ENCODE results near the gene FN1.

Gene FN1

DNA sequence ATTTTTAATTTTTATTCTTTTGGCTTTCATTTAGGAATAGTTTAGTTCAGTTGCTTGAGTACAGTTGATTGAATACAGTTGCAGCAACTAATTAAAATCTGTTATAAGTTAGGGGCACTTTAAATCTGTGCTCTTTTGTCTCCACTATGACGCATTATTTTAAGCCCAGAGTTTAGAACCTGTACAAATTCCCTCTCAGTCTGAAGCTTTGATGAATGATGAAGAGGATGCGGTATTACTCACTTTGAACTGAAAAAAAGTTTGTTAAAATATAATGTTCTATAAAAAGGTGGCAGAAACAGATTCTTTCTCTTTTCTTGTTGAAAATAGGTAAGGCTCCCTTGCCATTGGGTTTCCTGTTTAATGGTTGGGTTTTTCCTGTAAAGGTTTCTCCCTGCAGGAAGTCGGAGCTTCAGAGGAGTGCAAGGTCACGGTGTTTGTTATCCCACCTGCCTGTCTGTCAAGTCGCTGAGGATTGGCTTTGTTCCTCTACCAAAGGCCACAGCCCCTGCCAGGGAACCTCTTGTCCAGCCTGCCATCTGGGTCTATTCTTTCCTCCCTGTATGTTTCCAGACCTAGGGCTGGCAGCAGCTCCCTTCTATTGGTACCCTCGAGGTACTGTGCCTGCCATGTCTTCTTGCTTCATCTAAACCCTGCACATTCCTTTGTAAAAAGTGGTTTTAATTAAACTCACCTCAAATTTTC, 43.8 kb upstream of the FN1 start:
- Histone ChIP-seq H3K36me3 (replicated peaks in 1 of 2; ENCODE audit: control insufficient read depth in 2 of 2, insufficient read depth in 2 of 2, low read length in 2 of 2) (no peaks in the 10 kb centered on the region), H2AK5ac (ENCODE audit: low read depth, low read length) (no peak overlapping the region), H3K4me1 (ENCODE audit: control insufficient read depth in 2 of 2, insufficient read depth in 1 of 2, low read depth in 1 of 2, low read length in 2 of 2) (peaks cover 2 to 15% of the 10 kb centered on the region in 2 donors), H3K4ac (ENCODE audit: low read length) (no peak overlapping the region), H3K9ac (ENCODE audit: low read depth, low read length, poor library complexity) (no peak overlapping the region), H4K91ac (ENCODE audit: low read depth, low read length, poor library complexity) (no peak overlapping the region), H3K9me3 (replicated peaks in 1 of 2; ENCODE audit: control insufficient read depth in 2 of 2, insufficient read depth in 1 of 2, low read depth in 1 of 2, low read length in 2 of 2) (no peaks in the 10 kb centered on the region), H2BK15ac (ENCODE audit: low read length) (no peak overlapping the region), H2BK12ac (ENCODE audit: low read length) (no peak overlapping the region), H3K14ac (ENCODE audit: low read length) (no peak overlapping the region), H3K79me1 (ENCODE audit: low read depth, low read length) (no peaks in the 10 kb centered on the region), H2BK120ac (ENCODE audit: low read depth, low read length) (no peak overlapping the region), H4K8ac (ENCODE audit: low read depth, low read length) (no peak overlapping the region), H2AFZ (ENCODE audit: low read length) (no peak overlapping the region), H3K4me3 (ENCODE audit: low read length in 2 of 2) (no peak overlapping the region), H3K23ac (ENCODE audit: low read depth, low read length, poor library complexity) (no peak overlapping the region), H2BK5ac (ENCODE audit: low read length) (no peak overlapping the region), H3K27ac (replicated peaks; ENCODE audit: low read length) (no peak overlapping the region), H3K18ac (ENCODE audit: low read length) (no peak overlapping the region), H3K4me2 (ENCODE audit: insufficient read depth, low read length, poor library complexity, severe bottlenecking) (no peak overlapping the region), H3K27me3 (ENCODE audit: control insufficient read depth in 3 of 3, insufficient read depth in 3 of 3, low read depth in 1 of 3, low read length in 3 of 3) (no peaks in the 10 kb centered on the region)
- no CpG with 5 or more reads among the region's 6 CpGs for WGBS, 2 donors (ENCODE audit: extremely low coverage in 2 of 2, insufficient read length in 2 of 2, insufficient replicate concordance in 1 of 2)
- DNase-seq (ENCODE audit: low spot score), result no peak

DNA sequence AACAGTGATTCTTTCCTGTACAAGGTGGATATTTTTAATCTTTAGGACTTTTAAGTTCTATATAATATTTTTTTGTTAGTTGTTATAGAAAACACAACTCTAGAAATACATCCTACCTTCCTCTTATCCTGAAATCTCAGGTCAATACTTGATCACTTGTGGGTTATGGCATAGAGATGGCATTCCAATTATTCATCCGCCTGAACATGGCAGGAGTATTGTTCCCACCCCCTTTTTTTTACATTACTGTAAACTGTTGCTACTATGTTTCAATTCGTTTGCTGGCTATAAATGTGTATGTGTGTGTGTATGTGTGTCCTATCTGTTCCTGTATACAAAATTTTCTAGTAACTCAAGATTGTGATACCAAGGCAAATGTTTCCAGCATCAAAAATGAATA, 43.3 kb upstream of the FN1 start:
- Histone ChIP-seq H2BK15ac (ENCODE audit: low read length) (no peak overlapping the region), H2AFZ (ENCODE audit: low read length) (no peak overlapping the region), H3K4me3 (ENCODE audit: low read length in 2 of 2) (no peak overlapping the region), H3K4me2 (ENCODE audit: insufficient read depth, low read length, poor library complexity, severe bottlenecking) (no peak overlapping the region), H2BK120ac (ENCODE audit: low read depth, low read length) (no peak overlapping the region), H3K18ac (ENCODE audit: low read length) (no peak overlapping the region), H3K14ac (ENCODE audit: low read length) (no peak overlapping the region), H2BK12ac (ENCODE audit: low read length) (no peak overlapping the region), H3K27ac (replicated peaks; ENCODE audit: low read length) (no peak overlapping the region), H3K4ac (ENCODE audit: low read length) (no peak overlapping the region), H3K9me3 (replicated peaks in 1 of 2; ENCODE audit: control insufficient read depth in 2 of 2, insufficient read depth in 1 of 2, low read depth in 1 of 2, low read length in 2 of 2) (no peaks in the 10 kb centered on the region), H3K23ac (ENCODE audit: low read depth, low read length, poor library complexity) (no peak overlapping the region), H3K27me3 (ENCODE audit: control insufficient read depth in 3 of 3, insufficient read depth in 3 of 3, low read depth in 1 of 3, low read length in 3 of 3) (no peaks in the 10 kb centered on the region), H3K9ac (ENCODE audit: low read depth, low read length, poor library complexity) (no peak overlapping the region), H4K91ac (ENCODE audit: low read depth, low read length, poor library complexity) (no peak overlapping the region), H4K8ac (ENCODE audit: low read depth, low read length) (no peak overlapping the region), H2BK5ac (ENCODE audit: low read length) (no peak overlapping the region), H3K4me1 (ENCODE audit: control insufficient read depth in 2 of 2, insufficient read depth in 1 of 2, low read depth in 1 of 2, low read length in 2 of 2) (peaks cover 2 to 15% of the 10 kb centered on the region in 2 donors), H3K79me1 (ENCODE audit: low read depth, low read length) (no peaks in the 10 kb centered on the region), H2AK5ac (ENCODE audit: low read depth, low read length) (no peak overlapping the region), H3K36me3 (replicated peaks in 1 of 2; ENCODE audit: control insufficient read depth in 2 of 2, insufficient read depth in 2 of 2, low read length in 2 of 2) (no peaks in the 10 kb centered on the region)
- DNase-seq (ENCODE audit: low spot score), result no peak
- WGBS, 2 donors (ENCODE audit: extremely low coverage in 2 of 2, insufficient read length in 2 of 2, insufficient replicate concordance in 1 of 2), result no CpG with 5 or more reads among the region's 2 CpGs

DNA sequence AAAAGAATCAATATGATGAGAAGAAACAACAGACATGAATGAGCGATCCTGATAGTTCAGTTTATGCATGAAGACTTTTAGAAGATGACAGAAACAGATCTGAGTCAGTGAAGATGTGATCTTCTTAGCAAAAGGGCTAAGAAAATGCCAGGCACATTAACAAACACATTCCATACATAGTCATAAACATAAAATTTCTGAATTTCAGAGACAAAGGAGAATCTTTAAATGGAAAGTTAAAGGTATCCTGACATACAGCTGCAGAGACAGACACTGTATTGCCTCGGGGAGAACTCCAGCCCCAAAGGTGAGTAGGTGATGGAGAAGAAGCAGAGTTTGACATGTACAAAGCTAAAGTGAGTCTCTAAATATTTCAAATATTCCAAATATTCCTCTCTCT, 40.6 kb upstream of the FN1 start:
- Histone ChIP-seq H3K4me2 (ENCODE audit: insufficient read depth, low read length, poor library complexity, severe bottlenecking) (no peak overlapping the region), H2AK5ac (ENCODE audit: low read depth, low read length) (no peak overlapping the region), H2BK5ac (ENCODE audit: low read length) (no peak overlapping the region), H3K23ac (ENCODE audit: low read depth, low read length, poor library complexity) (no peak overlapping the region), H3K18ac (ENCODE audit: low read length) (no peak overlapping the region), H3K79me1 (ENCODE audit: low read depth, low read length) (no peaks in the 10 kb centered on the region), H4K8ac (ENCODE audit: low read depth, low read length) (no peak overlapping the region), H3K4me1 (ENCODE audit: control insufficient read depth in 2 of 2, insufficient read depth in 1 of 2, low read depth in 1 of 2, low read length in 2 of 2) (peaks cover 2 to 15% of the 10 kb centered on the region in 2 donors), H3K4me3 (ENCODE audit: low read length in 2 of 2) (no peak overlapping the region), H3K9me3 (replicated peaks in 1 of 2; ENCODE audit: control insufficient read depth in 2 of 2, insufficient read depth in 1 of 2, low read depth in 1 of 2, low read length in 2 of 2) (no peaks in the 10 kb centered on the region), H3K27ac (replicated peaks; ENCODE audit: low read length) (no peak overlapping the region), H3K4ac (ENCODE audit: low read length) (no peak overlapping the region), H2BK12ac (ENCODE audit: low read length) (no peak overlapping the region), H3K27me3 (ENCODE audit: control insufficient read depth in 3 of 3, insufficient read depth in 3 of 3, low read depth in 1 of 3, low read length in 3 of 3) (no peaks in the 10 kb centered on the region), H3K14ac (ENCODE audit: low read length) (no peak overlapping the region), H2AFZ (ENCODE audit: low read length) (no peak overlapping the region), H2BK120ac (ENCODE audit: low read depth, low read length) (no peak overlapping the region), H3K9ac (ENCODE audit: low read depth, low read length, poor library complexity) (no peak overlapping the region), H3K36me3 (replicated peaks in 1 of 2; ENCODE audit: control insufficient read depth in 2 of 2, insufficient read depth in 2 of 2, low read length in 2 of 2) (no peaks in the 10 kb centered on the region), H2BK15ac (ENCODE audit: low read length) (no peak overlapping the region), H4K91ac (ENCODE audit: low read depth, low read length, poor library complexity) (no peak overlapping the region)
- WGBS, 2 donors (ENCODE audit: extremely low coverage in 2 of 2, insufficient read length in 2 of 2, insufficient replicate concordance in 1 of 2), result no CpG with 5 or more reads among the region's 2 CpGs
- DNase-seq (ENCODE audit: low spot score), result no peak

DNA sequence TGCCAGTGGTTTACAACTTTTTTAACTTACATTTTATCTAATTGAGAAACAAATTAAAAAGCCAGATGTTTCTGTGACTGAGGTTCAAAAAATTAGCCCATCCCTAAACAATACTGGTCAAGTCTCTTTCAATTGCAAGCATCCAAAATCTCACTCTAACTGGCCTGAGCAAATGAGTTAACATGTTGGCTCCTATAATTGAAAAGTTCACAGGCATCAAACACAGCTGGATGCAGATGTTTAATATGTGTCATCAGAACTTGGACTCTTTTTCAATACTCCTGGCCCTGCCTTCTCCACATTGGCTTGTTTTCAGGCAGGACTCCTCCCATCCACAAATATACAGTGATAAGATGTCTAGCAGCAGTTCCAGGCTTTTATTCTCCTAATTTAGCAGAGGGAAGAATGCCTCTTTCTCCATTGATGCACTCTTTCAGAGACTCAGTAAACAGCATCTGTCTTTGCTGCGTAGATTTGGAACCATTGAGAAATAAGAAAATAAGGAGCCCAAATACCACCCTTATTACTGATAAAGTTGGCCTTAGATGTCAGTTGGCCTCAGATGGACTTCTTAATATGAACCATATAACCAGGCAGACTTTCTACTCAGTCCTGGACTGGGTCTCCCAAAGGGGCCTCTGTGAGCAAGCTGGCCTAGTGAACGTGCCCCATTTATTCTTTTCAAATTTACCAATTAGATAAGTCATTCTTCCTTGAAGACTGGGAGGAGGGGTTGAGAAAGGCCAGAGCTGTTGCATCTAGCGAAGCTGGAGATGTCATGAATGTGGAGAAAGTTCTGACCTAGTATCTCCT, 30.4 kb upstream of the FN1 start:
- H3K14ac ChIP-seq (ENCODE audit: low read length), result no peak overlapping the region
- H2AFZ ChIP-seq (ENCODE audit: low read length), result no peak overlapping the region
- no peak overlapping the region for H4K8ac ChIP-seq (ENCODE audit: low read depth, low read length)
- no peak overlapping the region for H2BK15ac ChIP-seq (ENCODE audit: low read length)
- H3K18ac ChIP-seq (ENCODE audit: low read length), result no peak overlapping the region
- WGBS, 2 donors (ENCODE audit: extremely low coverage in 2 of 2, insufficient read length in 2 of 2, insufficient replicate concordance in 1 of 2), result no CpG with 5 or more reads among the region's 3 CpGs
- H3K23ac ChIP-seq (ENCODE audit: low read depth, low read length, poor library complexity), result no peak overlapping the region
- H3K36me3 ChIP-seq (replicated peaks in 1 of 2; ENCODE audit: control insufficient read depth in 2 of 2, insufficient read depth in 2 of 2, low read length in 2 of 2), result no peaks in the 10 kb centered on the region
- no peak overlapping the region for H3K9ac ChIP-seq (ENCODE audit: low read depth, low read length, poor library complexity)
- DNase-seq (ENCODE audit: low spot score), result no peak
- H3K4me1 ChIP-seq (ENCODE audit: control insufficient read depth in 2 of 2, insufficient read depth in 1 of 2, low read depth in 1 of 2, low read length in 2 of 2), result no peaks in the 10 kb centered on the region
- no peaks in the 10 kb centered on the region for H3K27me3 ChIP-seq (ENCODE audit: control insufficient read depth in 3 of 3, insufficient read depth in 3 of 3, low read depth in 1 of 3, low read length in 3 of 3)
- no peak overlapping the region for H3K4ac ChIP-seq (ENCODE audit: low read length)
- no peak overlapping the region for H2BK12ac ChIP-seq (ENCODE audit: low read length)
- no peak overlapping the region for H3K4me3 ChIP-seq (ENCODE audit: low read length in 2 of 2)
- H3K27ac ChIP-seq (replicated peaks; ENCODE audit: low read length), result no peak overlapping the region
- H4K91ac ChIP-seq (ENCODE audit: low read depth, low read length, poor library complexity), result no peak overlapping the region
- H3K4me2 ChIP-seq (ENCODE audit: insufficient read depth, low read length, poor library complexity, severe bottlenecking), result no peak overlapping the region
- no peak overlapping the region for H2BK120ac ChIP-seq (ENCODE audit: low read depth, low read length)
- H3K79me1 ChIP-seq (ENCODE audit: low read depth, low read length), result no peaks in the 10 kb centered on the region
- no peaks in the 10 kb centered on the region for H3K9me3 ChIP-seq (replicated peaks in 1 of 2; ENCODE audit: control insufficient read depth in 2 of 2, insufficient read depth in 1 of 2, low read depth in 1 of 2, low read length in 2 of 2)
- no peak overlapping the region for H2BK5ac ChIP-seq (ENCODE audit: low read length)
- no peak overlapping the region for H2AK5ac ChIP-seq (ENCODE audit: low read depth, low read length)

All from neuronal stem cell (in vitro differentiated cells).